NCI-H1436 treated with DMSO at 0.1 percent for 48 hours (cell line): ENCODE results near the gene TRIP12.
"Not testable (repeated sequence)": the region's sequence is repeated elsewhere in the genome, so short reads cannot be mapped to it uniquely, and the experiment has no call there.

Source experiments
- DNase-seq: peaks from one replicate; lab custom pipeline; 2025; lab: John Stamatoyannopoulos, UW

Gene TRIP12

GRCh38 chr2:229831805-229832509 is 89.9 kb downstream of the TRIP12 start:
- no peak for DNase-seq

- DNase-seq, result no peak
These were observed 96.3 kb downstream of the TRIP12 start for GRCh38 chr2:229825476-229825875.

- DNase-seq, result no peak
These were observed 100.5 kb downstream of the TRIP12 start for GRCh38 chr2:229821316-229821715.

GRCh38 chr2:229818230-229818629 is 103.6 kb downstream of the TRIP12 start:
- DNase-seq, result no peak

- no peak for DNase-seq
These were observed 106.0 kb downstream of the TRIP12 start for GRCh38 chr2:229815858-229816257.

GRCh38 chr2:229815342-229815741 is 106.5 kb downstream of the TRIP12 start:
- no peak for DNase-seq

GRCh38 chr2:229810786-229811185 is 111.0 kb downstream of the TRIP12 start:
- no peak for DNase-seq

GRCh38 chr2:229805559-229805958 is 116.2 kb downstream of the TRIP12 start:
- no peak for DNase-seq

- DNase-seq, result no peak
These were observed 119.0 kb downstream of the TRIP12 start for GRCh38 chr2:229802785-229803184.

- DNase-seq, result no peak
These were observed 120.6 kb downstream of the TRIP12 start for GRCh38 chr2:229800997-229801754.

- DNase-seq, result no peak
These were observed 123.2 kb downstream of the TRIP12 start for GRCh38 chr2:229798446-229799155.

- no peak for DNase-seq
These were observed 126.8 kb downstream of the TRIP12 start for GRCh38 chr2:229795058-229795457.

- no peak for DNase-seq
These were observed 127.2 kb downstream of the TRIP12 start for GRCh38 chr2:229794636-229795035.

- DNase-seq, result not testable (repeated sequence)
These were observed 135.5 kb downstream of the TRIP12 start for GRCh38 chr2:229786289-229786688.

- no peak for DNase-seq
These were observed 137.0 kb downstream of the TRIP12 start for GRCh38 chr2:229784791-229785190.

- DNase-seq, result no peak
These were observed 138.6 kb downstream of the TRIP12 start for GRCh38 chr2:229783108-229783721.

GRCh38 chr2:229780856-229781773 is 140.7 kb downstream of the TRIP12 start:
- no peak for DNase-seq

- no peak for DNase-seq
These were observed 142.2 kb downstream of the TRIP12 start for GRCh38 chr2:229779650-229780049.

- DNase-seq, result no peak
These were observed 144.1 kb downstream of the TRIP12 start for GRCh38 chr2:229777716-229778115.

- DNase-seq, result no peak
These were observed 146.0 kb downstream of the TRIP12 start for GRCh38 chr2:229775614-229776313.

GRCh38 chr2:229774237-229774636 is 147.6 kb downstream of the TRIP12 start:
- DNase-seq, result no peak
